ENCODE data around the gene NUP205. TPM values are rescaled to one million over a fixed set of nuclear protein-coding genes. Genes with fewer than 3 reads are reported as not detected.

NUP205 gene
- total RNA-seq, 2 experiments from 2014 or later, result 84.8 to 92.7 TPM

DNA sequence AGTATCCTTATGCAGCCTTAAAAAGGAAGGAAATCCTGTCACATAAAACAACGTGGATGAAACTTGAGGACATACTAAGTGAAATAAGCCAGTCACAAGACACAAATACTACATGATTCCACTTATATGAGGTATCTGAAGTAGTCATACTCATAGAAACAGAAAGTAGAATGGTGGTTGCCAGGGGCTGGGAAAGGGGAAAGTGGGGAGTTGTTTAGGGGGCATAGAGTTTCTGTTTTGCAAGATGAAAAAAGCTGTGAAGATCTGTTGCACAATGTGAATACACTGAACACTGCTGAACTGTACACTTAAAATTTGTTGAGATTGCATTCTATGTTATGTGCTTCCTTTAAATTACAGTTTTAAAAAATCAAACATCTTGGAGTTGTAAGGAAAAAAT, 2.9 kb downstream of the NUP205 start:
- POLR2A ChIA-PET, result no interaction called here
- H3K4me3 Mint-ChIP-seq, result no peak overlapping the region
- ATAC-seq (ENCODE audit: low read depth), result no peak
- H3K9me3 Mint-ChIP-seq, result no peaks in the 10 kb centered on the region
- H3K27me3 Mint-ChIP-seq, result no peaks in the 10 kb centered on the region
- peaks cover 25% of the 10 kb centered on the region for H3K4me1 Mint-ChIP-seq
- peak overlapping the region; percentile 50 for H3K27ac Mint-ChIP-seq
- no peak for DNase-seq
- peaks cover 17% of the 10 kb centered on the region for H3K36me3 Mint-ChIP-seq

DNA sequence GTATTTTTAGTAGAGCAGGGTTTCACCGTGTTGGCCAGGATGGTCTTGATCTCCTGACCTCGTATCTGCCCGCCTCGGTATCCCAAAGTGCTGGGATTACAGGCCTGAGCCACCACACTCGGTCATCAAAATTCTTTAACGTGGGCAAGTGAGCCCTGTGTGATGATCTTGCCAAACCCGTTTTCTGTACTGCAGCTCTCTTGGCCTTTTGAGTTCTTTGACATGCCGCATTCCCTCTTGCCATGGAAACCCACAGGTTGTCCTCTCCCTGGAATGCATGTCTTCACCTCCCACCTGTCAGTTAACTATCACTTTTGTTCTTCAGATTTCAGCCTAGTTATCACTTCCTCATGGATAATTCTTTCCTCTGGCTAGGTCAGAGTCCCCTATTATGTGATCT, 5.0 kb downstream of the NUP205 start:
- no peak for ATAC-seq (ENCODE audit: low read depth)
- H3K27me3 Mint-ChIP-seq, result no peaks in the 10 kb centered on the region
- H3K27ac Mint-ChIP-seq, result no peak overlapping the region
- no peak overlapping the region for H3K4me3 Mint-ChIP-seq
- POLR2A ChIA-PET, result interaction anchor here (0.7 kb wide), 1 partner anchor 8 kb away, joined by 4 read pairs; no protein-coding TSS in a partner anchor
- no peak for DNase-seq
- peaks cover 23% of the 10 kb centered on the region for H3K4me1 Mint-ChIP-seq
- no peaks in the 10 kb centered on the region for H3K9me3 Mint-ChIP-seq
- H3K36me3 Mint-ChIP-seq, result peaks cover 23% of the 10 kb centered on the region

DNA sequence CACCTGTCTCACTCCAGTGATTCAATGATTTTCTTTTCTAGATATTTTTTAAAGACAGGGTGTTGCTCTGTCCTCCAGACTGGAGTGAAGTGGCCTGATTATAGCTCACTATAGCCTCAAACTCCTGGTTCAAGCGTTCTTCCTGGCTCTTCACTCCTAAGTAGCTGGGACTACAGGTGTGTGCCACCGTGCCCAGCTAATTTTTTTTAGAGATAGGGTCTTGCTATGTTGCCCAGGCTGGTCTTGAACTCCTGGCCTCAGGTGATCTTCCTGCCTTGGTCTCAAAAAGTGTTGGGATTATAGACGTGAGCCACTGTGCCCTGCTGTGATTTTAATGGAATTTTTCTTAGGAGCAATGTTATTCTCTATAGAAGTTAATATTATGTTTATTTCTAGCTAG, 14.1 kb downstream of the NUP205 start:
- H3K27me3 Mint-ChIP-seq, result no peaks in the 10 kb centered on the region
- H3K36me3 Mint-ChIP-seq, result peaks cover 42% of the 10 kb centered on the region
- peaks cover 8% of the 10 kb centered on the region for H3K9me3 Mint-ChIP-seq
- H3K4me3 Mint-ChIP-seq, result no peak overlapping the region
- DNase-seq (no peak), ATAC-seq (ENCODE audit: low read depth) (no peak)
- peaks cover 12% of the 10 kb centered on the region for H3K4me1 Mint-ChIP-seq
- no peak overlapping the region for H3K27ac Mint-ChIP-seq
- POLR2A ChIA-PET, result no interaction called here

DNA sequence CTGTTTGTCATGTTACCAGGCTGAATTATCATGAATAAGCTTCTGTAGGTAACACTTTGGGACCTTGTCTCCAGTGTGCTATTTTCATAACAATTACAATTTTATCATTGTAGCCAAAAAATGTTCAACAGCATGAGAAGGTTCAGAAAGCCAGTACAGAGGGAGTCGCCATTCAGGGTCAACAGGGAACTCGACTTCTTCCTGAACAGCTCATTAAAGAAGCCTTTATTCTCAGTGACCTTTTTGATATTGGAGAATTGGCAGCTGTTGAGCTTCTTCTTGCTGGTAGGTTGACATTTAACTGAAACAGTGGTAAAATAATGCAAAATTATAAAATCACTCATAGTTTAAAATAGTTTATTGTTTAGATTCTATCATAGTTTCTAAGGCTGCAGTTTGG, 15.8 kb downstream of the NUP205 start:
- Mint-ChIP-seq H3K4me3 (no peak overlapping the region), H3K27ac (no peak overlapping the region), H3K4me1 (peaks cover 12% of the 10 kb centered on the region), H3K36me3 (peaks cover 47% of the 10 kb centered on the region), H3K27me3 (no peaks in the 10 kb centered on the region), H3K9me3 (peaks cover 8% of the 10 kb centered on the region)
- POLR2A ChIA-PET, result no interaction called here
- ATAC-seq (ENCODE audit: low read depth) (no peak), DNase-seq (no peak)

DNA sequence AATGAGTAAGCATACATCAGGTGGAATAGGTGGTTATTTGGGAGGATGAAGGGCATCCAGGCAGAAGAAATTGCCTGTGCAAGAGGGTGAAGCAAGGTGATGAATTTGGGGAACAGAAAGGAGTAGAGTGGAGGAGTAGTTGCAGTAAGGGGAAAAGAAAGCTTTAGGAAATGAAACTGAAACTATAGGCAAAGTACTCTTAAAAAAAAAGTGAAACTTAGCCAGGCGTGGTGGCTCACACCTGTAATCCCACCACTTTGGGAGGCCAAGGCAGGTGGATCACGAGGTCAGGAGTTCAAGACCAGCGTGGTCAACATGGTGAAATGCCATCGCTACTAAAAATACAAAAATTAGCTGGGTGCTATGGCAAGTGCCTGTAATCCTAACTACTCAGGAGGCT, 17.6 kb downstream of the NUP205 start:
- H3K27ac Mint-ChIP-seq, result peak overlapping the region; percentile 97
- peaks cover 11% of the 10 kb centered on the region for H3K4me1 Mint-ChIP-seq
- H3K4me3 Mint-ChIP-seq, result peak overlapping the region; percentile 42
- peaks cover 51% of the 10 kb centered on the region for H3K36me3 Mint-ChIP-seq
- DNase-seq (no peak), ATAC-seq (ENCODE audit: low read depth) (peak; percentile 47)
- POLR2A ChIA-PET, result no interaction called here
- H3K9me3 Mint-ChIP-seq, result peaks cover 8% of the 10 kb centered on the region
- H3K27me3 Mint-ChIP-seq, result no peaks in the 10 kb centered on the region

DNA sequence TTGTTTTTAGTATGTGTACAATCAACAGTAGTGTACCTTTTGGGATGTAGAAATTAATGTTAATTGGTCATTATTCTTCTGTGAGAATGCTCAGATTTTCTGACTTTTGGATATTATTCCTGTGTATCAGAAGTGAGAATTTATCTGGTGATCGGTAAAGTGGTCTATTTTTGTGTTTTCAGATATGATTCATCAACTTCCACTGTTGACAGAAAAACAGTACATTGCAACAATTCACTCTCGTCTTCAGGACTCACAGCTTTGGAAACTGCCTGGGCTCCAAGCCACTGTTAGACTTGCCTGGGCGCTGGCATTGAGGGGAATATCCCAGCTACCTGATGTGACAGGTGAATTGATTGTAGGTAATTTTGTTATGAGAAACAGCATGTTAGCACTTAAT, 20.9 kb downstream of the NUP205 start:
- H3K27ac Mint-ChIP-seq, result no peak overlapping the region
- no peak for DNase-seq
- peaks cover 11% of the 10 kb centered on the region for H3K4me1 Mint-ChIP-seq
- no peak overlapping the region for H3K4me3 Mint-ChIP-seq
- POLR2A ChIA-PET, result no interaction called here
- ATAC-seq (ENCODE audit: low read depth), result no peak
- H3K36me3 Mint-ChIP-seq, result peaks cover 43% of the 10 kb centered on the region
- no peaks in the 10 kb centered on the region for H3K27me3 Mint-ChIP-seq
- H3K9me3 Mint-ChIP-seq, result peaks cover 8% of the 10 kb centered on the region

DNA sequence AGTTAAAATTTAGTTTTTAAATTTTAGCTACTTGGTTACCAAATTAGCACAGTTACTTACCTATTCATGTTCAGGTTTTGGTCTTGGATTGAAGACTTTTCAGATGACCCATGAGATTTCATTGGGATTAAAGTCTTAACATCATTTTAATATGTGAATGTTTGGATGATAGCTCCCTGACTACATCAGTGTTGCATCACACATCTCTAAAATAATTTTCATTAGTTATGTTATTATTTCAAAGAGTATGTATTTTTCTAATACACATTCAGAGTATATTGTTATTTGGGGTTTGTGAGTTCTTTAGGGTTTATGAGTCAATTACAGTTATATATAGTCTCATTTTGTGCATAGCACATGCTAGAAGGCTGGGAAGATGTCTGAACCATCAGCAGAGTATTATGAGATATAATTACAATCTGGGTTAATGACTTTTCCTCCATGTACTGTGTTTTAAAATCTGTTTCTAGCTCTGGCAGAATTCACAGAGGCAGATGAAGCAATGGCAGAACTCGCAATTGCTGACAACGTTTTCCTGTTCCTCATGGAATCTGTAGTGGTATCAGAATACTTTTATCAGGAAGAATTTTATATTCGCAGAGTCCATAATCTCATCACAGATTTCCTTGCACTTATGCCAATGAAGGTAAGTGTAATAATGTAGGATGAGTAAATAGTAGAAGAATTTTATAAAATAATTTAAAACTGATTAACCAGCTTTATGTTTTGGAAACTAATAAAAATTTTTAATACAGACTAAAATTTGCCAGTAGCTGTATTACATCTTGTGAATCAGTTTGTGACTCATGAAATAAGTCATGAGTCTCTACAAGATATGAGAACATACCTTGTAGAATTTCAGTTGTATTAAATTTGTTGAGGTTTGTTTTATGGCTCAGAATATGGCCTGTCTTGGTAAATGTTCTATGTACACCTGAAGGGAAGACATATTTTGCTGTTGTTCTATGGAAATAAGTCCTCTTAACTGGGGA, 26.9 kb downstream of the NUP205 start:
- DNase-seq (no peak), ATAC-seq (ENCODE audit: low read depth) (no peak)
- Mint-ChIP-seq H3K27ac (no peak overlapping the region), H3K9me3 (no peaks in the 10 kb centered on the region), H3K36me3 (peaks cover 25% of the 10 kb centered on the region), H3K4me1 (no peaks in the 10 kb centered on the region), H3K4me3 (no peak overlapping the region), H3K27me3 (no peaks in the 10 kb centered on the region)
- POLR2A ChIA-PET, result no interaction called here

DNA sequence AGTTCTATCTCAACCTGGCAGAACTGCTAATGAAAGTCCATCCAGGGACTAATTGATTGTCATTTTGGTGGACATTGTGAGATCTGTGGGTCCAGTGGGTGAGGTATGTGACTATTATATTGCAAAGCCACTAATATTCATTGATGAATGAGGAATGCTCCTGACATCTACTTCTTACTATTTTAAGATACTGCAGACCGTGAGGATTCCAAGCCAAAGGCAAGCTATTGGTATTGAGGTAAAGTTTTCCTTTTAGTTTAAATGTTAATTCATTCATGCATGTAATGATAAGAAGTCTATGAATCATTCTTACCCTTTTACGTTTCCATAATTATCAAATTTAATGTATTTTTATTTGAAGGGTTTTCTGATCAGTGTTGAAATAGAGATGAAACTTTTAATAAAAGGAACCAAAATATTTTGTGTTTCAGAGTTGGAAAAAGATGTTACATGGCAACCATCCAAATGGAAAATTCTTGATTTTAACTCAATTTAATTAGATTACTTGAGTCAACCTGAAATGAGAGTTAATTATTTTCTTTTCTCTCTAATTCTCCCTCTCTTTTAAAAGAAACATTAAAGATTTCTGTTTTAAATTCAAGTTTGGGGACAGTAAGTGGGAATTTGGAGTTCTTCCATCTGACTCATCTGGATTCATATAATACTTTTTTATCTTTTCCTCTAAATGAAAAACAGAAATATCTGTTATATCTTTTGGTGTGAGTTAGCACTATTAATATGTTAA, 39.6 kb downstream of the NUP205 start:
- Mint-ChIP-seq H3K4me3 (no peak overlapping the region), H3K4me1 (no peaks in the 10 kb centered on the region), H3K27me3 (no peaks in the 10 kb centered on the region), H3K27ac (no peak overlapping the region), H3K36me3 (peaks cover 20% of the 10 kb centered on the region), H3K9me3 (no peaks in the 10 kb centered on the region)
- ATAC-seq (ENCODE audit: low read depth) (no peak), DNase-seq (no peak)
- POLR2A ChIA-PET, result no interaction called here

DNA sequence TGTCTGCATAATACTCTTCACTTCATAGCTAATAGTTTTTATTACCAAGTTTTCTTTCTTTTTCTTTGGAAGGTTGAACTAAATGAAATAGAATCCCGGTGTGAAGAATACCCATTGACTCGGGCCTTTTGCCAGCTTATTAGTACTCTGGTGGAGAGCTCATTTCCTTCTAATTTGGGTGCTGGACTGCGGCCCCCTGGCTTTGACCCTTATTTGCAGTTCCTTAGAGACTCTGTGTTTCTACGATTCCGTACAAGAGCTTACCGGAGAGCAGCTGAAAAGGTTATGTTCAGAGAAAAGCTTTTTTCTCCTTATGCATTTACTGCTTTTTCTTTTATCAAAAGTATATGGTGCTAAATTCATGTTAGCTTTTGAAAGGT, 40.2 kb downstream of the NUP205 start:
- Mint-ChIP-seq H3K9me3 (no peaks in the 10 kb centered on the region), H3K4me1 (no peaks in the 10 kb centered on the region), H3K4me3 (no peak overlapping the region), H3K27ac (no peak overlapping the region), H3K36me3 (peaks cover 21% of the 10 kb centered on the region), H3K27me3 (no peaks in the 10 kb centered on the region)
- no peak for DNase-seq
- POLR2A ChIA-PET, result no interaction called here
- no peak for ATAC-seq (ENCODE audit: low read depth)

DNA sequence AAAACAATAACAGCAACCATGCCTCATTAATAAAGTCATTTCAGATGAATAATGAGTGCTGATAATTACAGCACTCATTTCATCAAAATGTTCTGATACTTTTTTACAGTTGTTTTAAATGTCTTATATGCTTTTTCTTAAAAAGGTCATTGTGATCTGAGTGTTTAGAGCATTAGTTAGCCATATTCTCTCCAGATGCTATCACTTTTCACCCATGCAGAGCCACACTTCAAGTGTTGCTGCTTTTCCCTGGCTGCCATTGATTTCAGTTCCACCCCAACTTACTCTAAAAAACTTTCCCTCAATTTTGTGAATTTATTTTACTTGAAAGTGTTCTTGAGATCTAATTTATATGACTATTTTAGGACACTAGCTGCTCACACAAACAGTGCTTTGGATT, 41.8 kb downstream of the NUP205 start:
- Mint-ChIP-seq H3K27me3 (no peaks in the 10 kb centered on the region), H3K27ac (no peak overlapping the region), H3K4me1 (no peaks in the 10 kb centered on the region), H3K9me3 (no peaks in the 10 kb centered on the region), H3K4me3 (no peak overlapping the region), H3K36me3 (peaks cover 28% of the 10 kb centered on the region)
- POLR2A ChIA-PET, result no interaction called here
- ATAC-seq (ENCODE audit: low read depth), result no peak
- DNase-seq, result no peak

DNA sequence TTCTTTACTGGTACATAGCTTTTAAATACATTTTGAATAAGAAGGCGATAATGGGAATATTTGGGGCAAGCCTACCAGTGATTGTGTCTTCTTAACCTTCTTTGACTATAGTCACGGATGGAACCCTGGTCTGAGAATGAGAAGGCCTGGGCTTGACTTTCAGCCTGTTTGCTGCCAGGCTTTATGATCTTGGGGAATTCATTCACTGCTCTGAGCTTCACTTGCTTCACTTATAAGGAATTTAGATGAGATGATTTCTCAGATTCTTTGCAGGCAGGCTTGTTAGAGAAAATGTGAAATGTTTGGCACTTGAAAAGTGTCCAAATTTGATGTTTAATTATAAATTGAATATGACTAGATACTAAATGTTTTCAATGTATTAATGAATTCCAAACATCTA, 42.5 kb downstream of the NUP205 start:
- Mint-ChIP-seq H3K4me1 (no peaks in the 10 kb centered on the region), H3K27me3 (no peaks in the 10 kb centered on the region), H3K27ac (no peak overlapping the region), H3K4me3 (no peak overlapping the region), H3K9me3 (no peaks in the 10 kb centered on the region), H3K36me3 (peaks cover 29% of the 10 kb centered on the region)
- DNase-seq (no peak), ATAC-seq (ENCODE audit: low read depth) (no peak)
- POLR2A ChIA-PET, result no interaction called here

DNA sequence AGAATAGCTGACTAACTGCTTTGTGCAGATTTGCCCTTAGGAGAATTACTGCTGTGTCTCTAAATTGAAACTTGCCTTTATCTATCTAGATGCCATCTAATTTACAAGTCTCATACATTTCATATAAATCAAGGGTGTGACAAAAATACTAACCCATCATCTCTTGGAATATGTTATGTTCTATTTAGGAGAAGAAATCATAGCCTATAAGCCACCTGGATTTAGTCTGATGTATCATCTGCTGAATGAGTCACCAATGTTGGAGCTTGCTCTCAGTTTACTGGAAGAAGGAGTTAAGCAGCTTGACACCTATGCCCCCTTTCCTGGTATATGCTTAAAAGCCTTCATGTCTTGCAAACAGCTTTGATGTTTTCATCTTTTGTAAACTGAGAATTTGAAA, 43.5 kb downstream of the NUP205 start:
- Mint-ChIP-seq H3K36me3 (peaks cover 27% of the 10 kb centered on the region), H3K9me3 (no peaks in the 10 kb centered on the region), H3K4me1 (no peaks in the 10 kb centered on the region), H3K27me3 (no peaks in the 10 kb centered on the region), H3K27ac (no peak overlapping the region), H3K4me3 (no peak overlapping the region)
- DNase-seq (no peak), ATAC-seq (ENCODE audit: low read depth) (no peak)
- POLR2A ChIA-PET, result interaction anchor here (0.5 kb wide), 1 partner anchor 18 kb away, joined by 3 read pairs; no protein-coding TSS in a partner anchor

DNA sequence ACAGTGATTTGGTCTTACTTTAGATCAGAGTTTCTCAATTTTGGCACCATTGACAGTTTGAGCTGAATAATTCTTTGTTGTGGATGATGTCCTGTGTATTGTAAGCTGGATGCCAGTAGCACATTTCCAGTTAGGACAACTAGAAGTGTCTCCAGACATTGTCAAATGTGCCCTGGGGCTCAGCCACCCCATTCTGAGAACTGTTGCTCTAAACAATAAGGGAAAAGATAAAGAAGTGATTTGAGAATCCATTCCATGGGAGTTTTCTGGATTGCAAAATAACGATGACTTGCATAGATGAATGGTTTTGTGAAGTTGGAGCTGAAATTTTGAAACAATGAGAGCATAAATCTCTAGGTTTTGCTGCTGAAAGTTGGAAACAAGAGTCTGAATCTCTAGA, 44.6 kb downstream of the NUP205 start:
- Mint-ChIP-seq H3K4me3 (no peak overlapping the region), H3K9me3 (no peaks in the 10 kb centered on the region), H3K27ac (no peak overlapping the region), H3K36me3 (peaks cover 31% of the 10 kb centered on the region), H3K27me3 (no peaks in the 10 kb centered on the region), H3K4me1 (no peaks in the 10 kb centered on the region)
- DNase-seq, result no peak
- no peak for ATAC-seq (ENCODE audit: low read depth)
- POLR2A ChIA-PET, result no interaction called here

DNA sequence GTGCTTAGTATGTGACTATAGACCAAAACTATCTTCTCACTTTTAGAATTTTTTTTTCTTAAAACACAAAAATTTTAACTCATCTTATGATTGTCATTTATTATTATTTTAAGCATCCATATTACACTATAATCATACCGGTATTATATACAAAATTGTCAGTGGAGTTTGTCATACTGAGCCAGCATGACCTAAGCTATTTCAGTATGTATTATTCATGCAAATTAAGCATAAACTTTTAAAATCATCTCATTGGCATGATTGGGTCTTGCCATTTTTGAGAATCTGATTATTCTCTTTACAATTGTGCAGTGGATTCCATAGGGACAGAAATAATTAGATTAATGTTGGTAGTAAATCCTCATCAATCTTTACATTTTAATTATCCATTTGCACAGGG, 58.4 kb downstream of the NUP205 start:
- no peaks in the 10 kb centered on the region for H3K4me1 Mint-ChIP-seq
- no peaks in the 10 kb centered on the region for H3K9me3 Mint-ChIP-seq
- H3K36me3 Mint-ChIP-seq, result peaks cover 22% of the 10 kb centered on the region
- POLR2A ChIA-PET, result no interaction called here
- H3K4me3 Mint-ChIP-seq, result no peak overlapping the region
- no peaks in the 10 kb centered on the region for H3K27me3 Mint-ChIP-seq
- no peak for DNase-seq
- no peak for ATAC-seq (ENCODE audit: low read depth)
- no peak overlapping the region for H3K27ac Mint-ChIP-seq
